KMS-11 (cell line): ENCODE data around the gene CRYAB.

Source experiments
- H2AFZ ChIP-seq: fragments of 200-600 bp; sonication (generic); 2 replicates; pipeline ENCODE4 v1.6.1; 2016; ENCODE audit warnings: antibody characterized with exemption, mixed run types, low read depth
- H3K27ac ChIP-seq: fragments of 200-600 bp; sonication (generic); 2 replicates; pipeline ENCODE4 v1.6.1; 2016; ENCODE audit warnings: mild to moderate bottlenecking, mixed run types
- H3K27me3 ChIP-seq: fragments of 200-600 bp; sonication (generic); 2 replicates; pipeline ENCODE4 v1.6.1; 2017; ENCODE audit warnings: mild to moderate bottlenecking, low read depth, mixed run types, moderate library complexity; ENCODE audit not compliant: insufficient read depth
- H3K36me3 ChIP-seq: fragments of 200-600 bp; sonication (generic); 2 replicates; pipeline ENCODE4 v1.6.1; 2017; ENCODE audit warnings: mild to moderate bottlenecking, mixed run types; ENCODE audit not compliant: insufficient read depth
- H3K4me1 ChIP-seq: fragments of 200-600 bp; sonication (generic); 2 replicates; pipeline ENCODE4 v1.6.1; 2016; ENCODE audit warnings: mild to moderate bottlenecking, low read depth, mixed run types; ENCODE audit not compliant: poor library complexity, severe bottlenecking
- H3K4me2 ChIP-seq: fragments of 200-600 bp; sonication (generic); 2 replicates; pipeline ENCODE4 v1.7.0; 2016; ENCODE audit warnings: mild to moderate bottlenecking, mixed run types
- H3K4me3 ChIP-seq: fragments of 200-600 bp; sonication (generic); IDR thresholded peaks from 2 replicates; pipeline ENCODE4 v1.6.1; 2017; ENCODE audit warnings: low read depth, low read length, mixed read lengths; ENCODE audit not compliant: insufficient read depth
- H3K79me2 ChIP-seq: fragments of 200-600 bp; sonication (generic); 2 replicates; pipeline ENCODE4 v1.6.1; 2016; ENCODE audit warnings: low read depth, mixed run types; ENCODE audit not compliant: insufficient read depth
- H3K9ac ChIP-seq: fragments of 200-600 bp; sonication (generic); 2 replicates; pipeline ENCODE4 v1.6.1; 2016; ENCODE audit warnings: mild to moderate bottlenecking, mixed run types
- H4K20me1 ChIP-seq: fragments of 200-600 bp; sonication (generic); 2 replicates; pipeline ENCODE4 v1.6.1; 2016; ENCODE audit warnings: mild to moderate bottlenecking, mixed run types; ENCODE audit not compliant: insufficient read depth
- TF ChIP-seq, protein P1 (sequence below): fragments of 200-600 bp; sonication (generic); conservative IDR thresholded peaks from 2 replicates; pipeline ENCODE4 v1.6.1; 2017; ENCODE audit warnings: low read depth, mild to moderate bottlenecking, antibody characterized with exemption, low read length, moderate library complexity, mixed read lengths

Gene CRYAB

GRCh38 chr11:111925953-111926352 lies 14.4 kb upstream of the CRYAB start:
- Histone ChIP-seq H3K4me3 (no peak overlapping the region), H3K27ac (peak overlapping the region; percentile 91), H3K4me2 (peak overlapping the region; percentile 71), H3K27me3 (no peaks in the 10 kb centered on the region), H3K4me1 (peaks cover 16% of the 10 kb centered on the region), H3K79me2 (no peaks in the 10 kb centered on the region), H3K36me3 (no peaks in the 10 kb centered on the region), H2AFZ (peak overlapping the region; percentile 69), H3K9ac (peak overlapping the region; percentile 66), H4K20me1 (no peaks in the 10 kb centered on the region)
- TF ChIP-seq, protein P1, sequence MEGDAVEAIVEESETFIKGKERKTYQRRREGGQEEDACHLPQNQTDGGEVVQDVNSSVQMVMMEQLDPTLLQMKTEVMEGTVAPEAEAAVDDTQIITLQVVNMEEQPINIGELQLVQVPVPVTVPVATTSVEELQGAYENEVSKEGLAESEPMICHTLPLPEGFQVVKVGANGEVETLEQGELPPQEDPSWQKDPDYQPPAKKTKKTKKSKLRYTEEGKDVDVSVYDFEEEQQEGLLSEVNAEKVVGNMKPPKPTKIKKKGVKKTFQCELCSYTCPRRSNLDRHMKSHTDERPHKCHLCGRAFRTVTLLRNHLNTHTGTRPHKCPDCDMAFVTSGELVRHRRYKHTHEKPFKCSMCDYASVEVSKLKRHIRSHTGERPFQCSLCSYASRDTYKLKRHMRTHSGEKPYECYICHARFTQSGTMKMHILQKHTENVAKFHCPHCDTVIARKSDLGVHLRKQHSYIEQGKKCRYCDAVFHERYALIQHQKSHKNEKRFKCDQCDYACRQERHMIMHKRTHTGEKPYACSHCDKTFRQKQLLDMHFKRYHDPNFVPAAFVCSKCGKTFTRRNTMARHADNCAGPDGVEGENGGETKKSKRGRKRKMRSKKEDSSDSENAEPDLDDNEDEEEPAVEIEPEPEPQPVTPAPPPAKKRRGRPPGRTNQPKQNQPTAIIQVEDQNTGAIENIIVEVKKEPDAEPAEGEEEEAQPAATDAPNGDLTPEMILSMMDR = no peak

DNA sequence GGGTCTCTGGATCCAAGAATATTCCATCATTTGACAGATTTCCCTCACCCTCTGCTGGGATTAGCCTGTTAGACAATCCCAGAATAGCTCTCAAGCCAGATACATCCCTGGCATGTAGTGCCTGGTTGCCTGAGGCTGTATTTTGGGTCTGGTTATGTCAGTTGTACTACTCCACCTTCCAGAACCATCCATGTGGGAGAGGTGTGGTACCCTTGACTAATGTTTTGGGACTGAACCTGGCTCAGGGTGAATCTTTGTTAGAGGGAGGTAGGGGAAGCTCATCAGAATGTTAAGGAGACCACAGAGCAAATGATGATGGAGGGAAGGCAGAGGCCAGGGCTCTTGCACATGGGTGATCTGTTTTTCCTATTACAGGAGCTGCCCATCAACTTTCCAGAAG lies 12.4 kb upstream of the CRYAB start:
- Histone ChIP-seq H3K79me2 (no peaks in the 10 kb centered on the region), H3K9ac (no peak overlapping the region), H3K4me1 (peaks cover 16% of the 10 kb centered on the region), H3K36me3 (no peaks in the 10 kb centered on the region), H2AFZ (no peak overlapping the region), H3K4me2 (no peak overlapping the region), H3K27ac (no peak overlapping the region), H4K20me1 (no peaks in the 10 kb centered on the region), H3K27me3 (no peaks in the 10 kb centered on the region), H3K4me3 (no peak overlapping the region)
- TF ChIP-seq, protein P1 = no peak

DNA sequence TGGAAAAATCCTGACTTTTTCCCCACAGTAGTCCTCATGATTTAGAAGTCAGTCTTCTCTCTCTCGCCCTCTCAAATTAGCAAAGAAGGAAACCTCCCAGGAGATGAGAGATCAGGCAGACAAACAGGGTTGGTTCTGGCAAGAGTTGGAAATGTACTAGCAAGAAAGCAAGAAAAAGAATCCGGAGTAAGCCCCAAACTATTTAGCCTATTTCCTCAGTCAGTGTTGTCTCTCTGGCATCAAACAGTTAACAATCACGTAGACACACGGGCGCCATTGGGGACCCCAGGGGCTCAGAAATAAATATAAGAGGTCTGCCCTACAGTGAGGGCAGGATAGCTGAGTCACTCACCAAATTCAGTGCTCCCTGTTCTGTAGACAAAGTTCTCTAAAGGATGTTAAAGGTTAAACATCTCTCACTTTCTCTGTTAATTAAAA lies 11.8 kb upstream of the CRYAB start:
- Histone ChIP-seq H3K79me2 (no peaks in the 10 kb centered on the region), H3K9ac (no peak overlapping the region), H3K4me2 (no peak overlapping the region), H3K27me3 (no peaks in the 10 kb centered on the region), H2AFZ (no peak overlapping the region), H3K4me1 (peaks cover 21% of the 10 kb centered on the region), H3K36me3 (no peaks in the 10 kb centered on the region), H4K20me1 (no peaks in the 10 kb centered on the region), H3K27ac (no peak overlapping the region), H3K4me3 (no peak overlapping the region)
- TF ChIP-seq, protein P1 = no peak

GRCh38 chr11:111922803-111923202 lies 11.2 kb upstream of the CRYAB start:
- Histone ChIP-seq H4K20me1 (no peaks in the 10 kb centered on the region), H3K27me3 (no peaks in the 10 kb centered on the region), H3K4me3 (no peak overlapping the region), H2AFZ (no peak overlapping the region), H3K4me1 (peaks cover 22% of the 10 kb centered on the region), H3K4me2 (no peak overlapping the region), H3K27ac (no peak overlapping the region), H3K9ac (no peak overlapping the region), H3K36me3 (no peaks in the 10 kb centered on the region), H3K79me2 (no peaks in the 10 kb centered on the region)
- TF ChIP-seq, protein P1 = no peak
